Left lung (tissue), 10 donors: ENCODE data around the gene TUBAL3. TPM values are rescaled to one million over a fixed set of nuclear protein-coding genes. Genes with fewer than 3 reads are reported as not detected.

Experiments
- ATAC-seq: fragments of 200-7000 bp; cut with Tn5 transposase; one replicate; pipeline ENCODE4 v1.9.1; 2020; ENCODE audit warnings: moderate library complexity
- DNase-seq, 4 donors: peaks; one replicate each; pipeline ENCODE4 v3.0.0-alpha.2; 2013 to 2020
- H3K27ac ChIP-seq, 2 donors: fragments of 200-600 bp; sonication (generic) in 1 of 2; one replicate each; pipeline versions ENCODE4 v1.5.0 to v1.8.0; 2020 to 2021
- H3K27me3 ChIP-seq, 2 donors: fragments of 200-600 bp; sonication (generic) in 1 of 2; one replicate each; pipeline versions ENCODE4 v1.5.0 to v1.8.0; 2020 to 2021
- H3K36me3 ChIP-seq, 2 donors: fragments of 200-600 bp; sonication (generic) in 1 of 2; one replicate each; pipeline versions ENCODE4 v1.5.0 to v1.8.0; 2020 to 2021
- H3K4me1 ChIP-seq, 2 donors: fragments of 200-600 bp; one replicate each; pipeline ENCODE4 v1.8.0; 2021
- H3K4me3 ChIP-seq, 2 donors: fragments of 200-600 bp; sonication (generic) in 1 of 2; one replicate each; pipeline versions ENCODE4 v1.5.0 to v1.8.0; 2020 to 2021; ENCODE audit warnings: mild to moderate bottlenecking in 1 of 2
- H3K9me3 ChIP-seq, 2 donors: fragments of 200-600 bp; sonication (generic) in 1 of 2; one replicate each; pipeline versions ENCODE4 v1.5.0 to v1.8.0; 2020 to 2021
- intact Hi-C, 2 donors: fragments of 100-400 bp; cut with DNase I; formaldehyde crosslinking; loops; one replicate each; pipeline versions ENCODE4 v1.11.2 to v1.14.2; 2022
- polyA plus RNA-seq, 6 donors: library from polyadenylated mRNA; unstranded; fragments of 120-200 nt; gene quantifications; one replicate each; pipeline ENCODE4 v1.2.1, GENCODE V29; 2013; ENCODE audit not compliant: insufficient read length in 6 of 6
- total RNA-seq, 2 donors: library from RNA; stranded (reverse); fragmentation: NEBNext Ultra II Directional; extraction: Animal tissue kit (Norgen Biotek cat#: 25700); gene quantifications; one replicate each; pipeline ENCODE4 v1.2.1, GENCODE V29; 2021
- TF ChIP-seq, protein P1 (sequence below), 2 donors: fragments of 200-600 bp; sonication (generic) in 1 of 2; IDR thresholded peaks; one replicate each; pipeline versions ENCODE4 v1.5.0 to v1.8.0; 2021; ENCODE audit warnings: antibody characterized with exemption in 2 of 2
- donor health status: DM: no; HTN: yes; CAD: no.
- donor health status: DM: no; HTN: no; CAD: no.

TUBAL3 gene
- total and polyA plus RNA-seq, 8 donors, result 0.10 to 0.11 TPM; not detected in 6

DNA sequence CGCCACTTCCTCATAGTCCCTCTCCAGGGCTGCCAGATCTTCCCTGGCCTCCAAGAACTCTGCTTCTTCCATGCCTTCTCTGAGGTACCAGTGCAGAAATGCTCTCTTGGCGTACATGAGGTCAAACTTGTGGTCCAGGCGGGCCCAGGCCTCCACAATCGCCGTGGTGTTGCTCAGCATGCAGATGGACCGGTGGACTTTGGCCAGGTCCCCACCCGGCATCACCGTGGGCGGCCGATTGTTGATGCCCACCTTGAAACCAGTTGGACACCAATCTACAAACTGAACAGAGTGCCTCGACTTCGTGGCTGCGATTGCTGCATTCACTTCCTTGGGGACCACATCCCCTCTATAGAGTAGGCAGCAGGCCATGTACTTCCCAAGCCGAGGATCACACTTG is 11.1 kb downstream of the TUBAL3 start:
- Histone ChIP-seq H3K4me3 (no peak overlapping the region), H3K27me3 (no peaks in the 10 kb centered on the region), H3K9me3 (peaks cover 0 to 38% of the 10 kb centered on the region in 2 donors), H3K4me1 (no peaks in the 10 kb centered on the region), H3K27ac (no peak overlapping the region), H3K36me3 (no peaks in the 10 kb centered on the region)
- DNase-seq (no peak), ATAC-seq (no peak)
- intact Hi-C loops, result no loop called here
- TF ChIP-seq, protein P1, sequence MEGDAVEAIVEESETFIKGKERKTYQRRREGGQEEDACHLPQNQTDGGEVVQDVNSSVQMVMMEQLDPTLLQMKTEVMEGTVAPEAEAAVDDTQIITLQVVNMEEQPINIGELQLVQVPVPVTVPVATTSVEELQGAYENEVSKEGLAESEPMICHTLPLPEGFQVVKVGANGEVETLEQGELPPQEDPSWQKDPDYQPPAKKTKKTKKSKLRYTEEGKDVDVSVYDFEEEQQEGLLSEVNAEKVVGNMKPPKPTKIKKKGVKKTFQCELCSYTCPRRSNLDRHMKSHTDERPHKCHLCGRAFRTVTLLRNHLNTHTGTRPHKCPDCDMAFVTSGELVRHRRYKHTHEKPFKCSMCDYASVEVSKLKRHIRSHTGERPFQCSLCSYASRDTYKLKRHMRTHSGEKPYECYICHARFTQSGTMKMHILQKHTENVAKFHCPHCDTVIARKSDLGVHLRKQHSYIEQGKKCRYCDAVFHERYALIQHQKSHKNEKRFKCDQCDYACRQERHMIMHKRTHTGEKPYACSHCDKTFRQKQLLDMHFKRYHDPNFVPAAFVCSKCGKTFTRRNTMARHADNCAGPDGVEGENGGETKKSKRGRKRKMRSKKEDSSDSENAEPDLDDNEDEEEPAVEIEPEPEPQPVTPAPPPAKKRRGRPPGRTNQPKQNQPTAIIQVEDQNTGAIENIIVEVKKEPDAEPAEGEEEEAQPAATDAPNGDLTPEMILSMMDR (IDR thresholded peaks at IDR 0.05), result no peak

DNA sequence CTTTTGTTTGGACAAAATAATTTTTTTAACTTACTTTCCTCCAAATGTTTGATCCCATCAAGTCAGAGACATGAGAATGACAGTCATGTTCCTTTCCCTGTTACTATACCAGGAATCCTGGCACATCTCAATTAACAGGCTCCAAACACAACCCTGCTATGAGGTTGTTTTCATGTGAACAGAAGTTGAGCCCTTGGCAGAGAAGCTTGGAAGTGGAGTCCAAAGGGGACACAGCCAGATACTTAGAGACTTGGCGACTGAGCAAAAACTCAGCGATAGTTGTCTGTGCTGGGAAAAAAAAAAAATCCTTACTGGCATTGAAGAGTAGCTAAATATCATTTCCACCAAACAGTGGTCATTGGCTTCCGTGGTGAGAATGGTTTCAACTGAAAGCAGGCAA is 12.8 kb downstream of the TUBAL3 start:
- Histone ChIP-seq H3K9me3 (peaks cover 0 to 38% of the 10 kb centered on the region in 2 donors), H3K4me3 (no peak overlapping the region), H3K27me3 (no peaks in the 10 kb centered on the region), H3K4me1 (no peaks in the 10 kb centered on the region), H3K27ac (no peak overlapping the region), H3K36me3 (no peaks in the 10 kb centered on the region)
- DNase-seq, result no peak
- intact Hi-C loops, result no loop called here
- TF ChIP-seq, protein P1 (IDR thresholded peaks at IDR 0.05), result no peak
- no peak for ATAC-seq

GRCh38 chr10:5390607-5391205 is 13.9 kb downstream of the TUBAL3 start:
- peaks cover 0 to 38% of the 10 kb centered on the region in 2 donors for H3K9me3 ChIP-seq
- H3K27ac ChIP-seq, result no peak overlapping the region
- ATAC-seq, result no peak

GRCh38 chr10:5387169-5387568 is 17.5 kb downstream of the TUBAL3 start:
- Histone ChIP-seq H3K27ac (no peak overlapping the region), H3K27me3 (no peaks in the 10 kb centered on the region), H3K4me1 (no peaks in the 10 kb centered on the region), H3K4me3 (no peak overlapping the region), H3K9me3 (peaks cover 0 to 35% of the 10 kb centered on the region in 2 donors), H3K36me3 (no peaks in the 10 kb centered on the region)
- intact Hi-C loops, result no loop called here
- TF ChIP-seq, protein P1 (IDR thresholded peaks at IDR 0.05), result no peak
- ATAC-seq (no peak), DNase-seq (no peak)

More at GRCh38 chr10:5390607-5391205, 13.9 kb downstream of the TUBAL3 start:
- intact Hi-C loops, result no loop called here
- DNase-seq, result no peak
- no peak overlapping the region for H3K4me3 ChIP-seq
- no peaks in the 10 kb centered on the region for H3K36me3 ChIP-seq
- no peaks in the 10 kb centered on the region for H3K27me3 ChIP-seq
- TF ChIP-seq, protein P1 (IDR thresholded peaks at IDR 0.05), result no peak
- H3K4me1 ChIP-seq, result no peaks in the 10 kb centered on the region

GRCh38 chr10:5385224-5385623 is 19.4 kb downstream of the TUBAL3 start:
- no peaks in the 10 kb centered on the region for H3K36me3 ChIP-seq
- H3K27me3 ChIP-seq, result no peaks in the 10 kb centered on the region
- H3K4me3 ChIP-seq, result no peak overlapping the region
- TF ChIP-seq, protein P1 (IDR thresholded peaks at IDR 0.05), result no peak
- DNase-seq, result no peak
- intact Hi-C loops, result no loop called here
- peaks cover 0 to 16% of the 10 kb centered on the region in 2 donors for H3K9me3 ChIP-seq
- H3K4me1 ChIP-seq, result no peaks in the 10 kb centered on the region
- H3K27ac ChIP-seq, result no peak overlapping the region
- peak; percentile 30 for ATAC-seq
